Measurements from ENCODE around the gene PAPPA.
A peak's percentile ranks its signal among the peaks of the same experiment; 100 is the strongest.

The PAPPA gene

DNA sequence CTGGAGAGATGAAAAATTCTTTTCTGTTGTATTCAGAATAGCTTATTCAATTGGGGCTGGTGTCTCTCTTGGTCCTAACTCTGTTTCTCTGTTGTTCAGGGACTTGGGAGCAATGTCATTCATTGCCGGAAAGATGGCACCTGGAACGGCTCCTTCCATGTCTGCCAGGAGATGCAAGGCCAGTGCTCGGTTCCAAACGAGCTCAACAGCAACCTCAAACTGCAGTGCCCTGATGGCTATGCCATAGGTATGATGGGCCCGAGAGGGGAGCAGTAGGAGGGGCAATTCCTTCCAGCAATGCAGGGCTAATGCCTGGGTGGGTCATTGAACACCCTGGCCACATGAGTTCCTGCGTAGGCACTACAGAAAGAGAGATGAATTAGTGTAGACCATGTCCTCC, 208.9 kb downstream of the PAPPA start:
- H3K9me3 Mint-ChIP-seq, result no peaks in the 10 kb centered on the region
- no peaks in the 10 kb centered on the region for H3K4me1 Mint-ChIP-seq
- H3K27me3 Mint-ChIP-seq, result no peaks in the 10 kb centered on the region
- DNase-seq (no peak), ATAC-seq (no peak)
- no peak overlapping the region for H3K4me3 Mint-ChIP-seq
- H3K27ac Mint-ChIP-seq, result no peak overlapping the region

- no peaks in the 10 kb centered on the region for H3K9me3 Mint-ChIP-seq
- no peak for DNase-seq
- no peaks in the 10 kb centered on the region for H3K4me1 Mint-ChIP-seq
- no peaks in the 10 kb centered on the region for H3K27me3 Mint-ChIP-seq
- no peak overlapping the region for H3K4me3 Mint-ChIP-seq
- no peak overlapping the region for H3K27ac Mint-ChIP-seq
- ATAC-seq, result no peak
These were observed 211.5 kb downstream of the PAPPA start for GRCh38 chr9:116365056-116365471.

GRCh38 chr9:116366241-116366640, 212.7 kb downstream of the PAPPA start:
- Mint-ChIP-seq H3K27ac (no peak overlapping the region), H3K9me3 (no peaks in the 10 kb centered on the region), H3K4me1 (no peaks in the 10 kb centered on the region), H3K4me3 (no peak overlapping the region), H3K27me3 (no peaks in the 10 kb centered on the region)
- no peak for ATAC-seq
- no peak for DNase-seq

GRCh38 chr9:116368680-116369079, 215.1 kb downstream of the PAPPA start:
- H3K4me3 Mint-ChIP-seq, result no peak overlapping the region
- no peak for ATAC-seq
- H3K4me1 Mint-ChIP-seq, result no peaks in the 10 kb centered on the region

DNA sequence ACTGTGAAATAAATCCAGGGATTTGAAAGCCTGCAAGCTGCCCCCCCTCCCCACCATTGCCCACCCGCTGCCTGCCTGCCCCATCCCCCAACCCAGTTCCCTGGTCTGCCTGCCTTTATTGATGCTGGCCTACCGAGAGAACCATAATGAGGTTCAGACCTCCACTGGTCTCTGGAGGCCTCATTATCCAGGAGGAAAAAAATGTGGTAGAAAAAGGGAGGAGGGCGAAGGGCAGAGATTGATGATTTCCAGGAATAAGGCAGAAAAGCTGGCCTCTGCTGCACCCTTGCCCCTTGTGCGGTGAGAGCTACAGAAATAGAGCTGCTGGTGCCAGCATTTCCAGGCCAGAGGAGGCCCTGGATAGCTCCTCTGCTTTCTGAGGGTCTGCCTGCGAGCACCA, 216.1 kb downstream of the PAPPA start:
- Mint-ChIP-seq H3K4me3 (no peak overlapping the region), H3K4me1 (no peaks in the 10 kb centered on the region)
- no peak for DNase-seq

More at GRCh38 chr9:116368680-116369079, 215.1 kb downstream of the PAPPA start:
- Mint-ChIP-seq H3K27me3 (no peaks in the 10 kb centered on the region), H3K27ac (no peak overlapping the region), H3K9me3 (peaks cover 0 to 1% of the 10 kb centered on the region in 2 donors)
- no peak for DNase-seq

DNA sequence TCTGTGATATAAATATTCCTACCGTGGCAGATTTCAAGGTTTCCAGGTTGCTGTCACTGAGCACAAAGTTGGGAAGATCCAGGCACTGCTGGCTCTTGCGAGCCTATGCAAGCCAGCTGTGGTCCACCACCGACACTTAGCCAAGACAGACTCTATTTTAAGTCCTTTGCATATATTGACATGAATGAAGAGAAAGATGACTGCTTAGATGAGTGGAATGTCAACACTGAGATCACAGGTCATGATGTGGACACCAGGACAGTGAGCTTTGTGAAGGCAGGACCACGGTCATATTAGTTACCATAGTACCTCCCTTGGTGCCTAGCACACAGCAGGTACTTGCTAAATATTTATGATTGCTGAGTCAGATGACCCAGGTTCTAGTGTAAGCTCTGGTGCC, 217.0 kb downstream of the PAPPA start:
- H3K4me3 Mint-ChIP-seq, result no peak overlapping the region
- H3K27ac Mint-ChIP-seq, result no peak overlapping the region
- no peak for ATAC-seq
- no peaks in the 10 kb centered on the region for H3K27me3 Mint-ChIP-seq
- peaks cover 5 to 13% of the 10 kb centered on the region in 2 donors for H3K9me3 Mint-ChIP-seq
- DNase-seq, result no peak
- H3K4me1 Mint-ChIP-seq, result no peaks in the 10 kb centered on the region

More for the DNA sequence above, 216.1 kb downstream of the PAPPA start:
- no peak for ATAC-seq
- Mint-ChIP-seq H3K27me3 (no peaks in the 10 kb centered on the region), H3K9me3 (peaks cover 5 to 12% of the 10 kb centered on the region in 2 donors), H3K27ac (no peak overlapping the region)

DNA sequence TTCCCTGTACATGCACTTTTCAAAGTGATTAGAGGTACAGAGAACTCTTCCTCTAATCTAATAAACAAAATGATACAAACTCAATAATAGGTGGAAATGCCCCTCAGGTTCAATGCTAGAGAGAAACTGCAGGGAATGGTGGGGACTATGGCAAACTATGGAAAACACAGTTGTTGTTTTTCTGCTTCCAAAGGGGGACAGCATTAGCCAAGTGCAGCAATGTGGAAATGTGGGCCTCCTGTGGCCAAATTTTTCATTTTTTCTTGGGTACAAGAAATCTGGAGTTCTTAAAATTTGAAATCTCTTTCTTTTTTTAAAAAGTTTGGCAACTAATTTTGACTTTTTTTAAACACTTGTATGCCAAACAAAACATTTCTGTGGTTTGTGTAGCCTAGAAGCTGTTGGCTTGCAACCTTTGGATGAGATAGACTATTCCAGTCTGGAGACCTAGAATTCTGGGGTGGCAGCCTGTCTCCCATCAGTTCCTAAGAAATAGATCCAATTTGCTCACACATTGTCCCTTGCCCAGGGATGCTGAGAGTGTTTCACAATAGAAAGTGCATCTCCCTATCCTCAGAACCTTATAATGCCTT, 218.6 kb downstream of the PAPPA start:
- no peak overlapping the region for H3K27ac Mint-ChIP-seq
- DNase-seq, result no peak
- peaks cover 5 to 13% of the 10 kb centered on the region in 2 donors for H3K9me3 Mint-ChIP-seq
- no peak overlapping the region for H3K4me3 Mint-ChIP-seq
- H3K27me3 Mint-ChIP-seq, result no peaks in the 10 kb centered on the region
- no peak for ATAC-seq
- H3K4me1 Mint-ChIP-seq, result no peaks in the 10 kb centered on the region

- no peak for DNase-seq
- H3K27ac Mint-ChIP-seq, result no peak overlapping the region
These were observed 219.2 kb downstream of the PAPPA start for GRCh38 chr9:116372786-116373185.

GRCh38 chr9:116377179-116377798, 223.7 kb downstream of the PAPPA start:
- no peaks in the 10 kb centered on the region for H3K27me3 Mint-ChIP-seq
- no peak for DNase-seq
- H3K4me3 Mint-ChIP-seq, result no peak overlapping the region
- peaks cover 5 to 13% of the 10 kb centered on the region in 2 donors for H3K9me3 Mint-ChIP-seq
- peaks cover 12% of the 10 kb centered on the region for H3K4me1 Mint-ChIP-seq
- ATAC-seq, result no peak
- H3K27ac Mint-ChIP-seq, result peak overlapping the region in 1 of 2 donors; percentile 78

More at GRCh38 chr9:116372786-116373185, 219.2 kb downstream of the PAPPA start:
- Mint-ChIP-seq H3K4me1 (no peaks in the 10 kb centered on the region), H3K9me3 (peaks cover 5 to 13% of the 10 kb centered on the region in 2 donors), H3K4me3 (no peak overlapping the region), H3K27me3 (no peaks in the 10 kb centered on the region)
- no peak for ATAC-seq

DNA sequence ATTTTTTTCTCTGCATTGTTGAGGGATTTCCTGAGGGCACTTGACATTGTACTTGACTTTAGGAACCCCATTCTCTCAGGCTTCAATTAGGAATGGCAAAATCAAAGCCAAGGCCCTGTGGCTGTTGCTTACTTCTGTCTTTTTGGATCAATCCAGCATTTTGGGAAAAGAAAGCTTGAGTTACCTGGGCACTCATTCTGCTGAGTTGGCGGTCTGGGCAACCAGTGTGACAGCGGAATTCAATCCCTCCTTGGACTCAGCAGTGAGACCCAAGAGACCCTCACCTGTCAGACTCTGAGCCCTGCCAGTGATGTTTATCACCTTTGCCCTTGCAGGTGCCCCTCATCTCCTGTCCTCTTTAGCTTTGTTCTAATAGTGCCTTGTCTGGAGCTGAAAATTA, 225.3 kb downstream of the PAPPA start:
- no peaks in the 10 kb centered on the region for H3K27me3 Mint-ChIP-seq
- peaks cover 12% of the 10 kb centered on the region for H3K4me1 Mint-ChIP-seq
- DNase-seq (no peak), ATAC-seq (no peak)
- no peak overlapping the region for H3K27ac Mint-ChIP-seq
- no peak overlapping the region for H3K4me3 Mint-ChIP-seq
- H3K9me3 Mint-ChIP-seq, result peaks cover 3 to 10% of the 10 kb centered on the region in 2 donors

DNA sequence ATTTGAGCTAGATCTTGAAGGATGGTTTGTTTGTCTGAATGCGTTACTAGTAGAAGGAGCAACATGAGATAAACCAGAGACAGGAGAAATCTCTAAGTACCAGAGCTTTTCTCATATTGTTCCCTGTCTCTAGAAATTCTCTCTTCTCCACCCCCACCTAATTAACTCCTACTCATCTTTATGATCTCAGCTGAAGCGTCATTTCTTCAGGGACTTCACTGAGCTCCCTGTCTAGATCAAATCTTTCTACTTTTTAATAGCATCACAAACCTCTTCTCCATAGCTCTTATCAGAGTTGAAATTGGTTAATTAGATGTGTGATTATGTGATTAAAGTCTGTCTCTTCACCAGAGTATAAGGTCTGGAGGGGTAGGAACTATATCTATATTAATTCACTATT, 226.2 kb downstream of the PAPPA start:
- DNase-seq (no peak), ATAC-seq (no peak)
- Mint-ChIP-seq H3K4me1 (peaks cover 12% of the 10 kb centered on the region), H3K9me3 (peaks cover 0 to under 1% of the 10 kb centered on the region in 2 donors), H3K4me3 (no peak overlapping the region), H3K27me3 (no peaks in the 10 kb centered on the region), H3K27ac (peak overlapping the region in 1 of 2 donors; percentile 7)

GRCh38 chr9:116380496-116380995, 227.0 kb downstream of the PAPPA start:
- Mint-ChIP-seq H3K27me3 (no peaks in the 10 kb centered on the region), H3K27ac (no peak overlapping the region), H3K9me3 (no peaks in the 10 kb centered on the region), H3K4me1 (peaks cover 12% of the 10 kb centered on the region), H3K4me3 (no peak overlapping the region)
- ATAC-seq, result peak; percentile 49
- DNase-seq, result no peak

DNA sequence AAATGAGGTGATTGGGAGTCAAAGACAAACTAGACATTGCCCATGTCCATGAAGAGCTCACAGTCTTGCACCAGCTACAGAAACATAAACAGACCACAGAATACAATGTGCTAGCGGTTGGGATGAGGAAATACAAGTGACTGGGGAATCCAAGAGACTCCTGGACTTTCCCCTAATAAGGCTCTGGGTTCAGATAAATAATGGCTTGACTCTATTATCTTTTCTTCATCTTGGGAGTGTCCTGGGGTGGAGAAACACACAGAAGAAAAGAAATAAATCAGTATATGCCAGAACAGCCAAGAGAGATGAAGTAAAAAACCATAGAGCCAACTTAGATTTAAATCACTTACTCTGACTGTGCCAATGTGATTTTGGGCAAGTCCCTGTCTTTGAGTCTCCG, 227.8 kb downstream of the PAPPA start:
- H3K27ac Mint-ChIP-seq, result peak overlapping the region; percentile 15 to 48
- no peak for ATAC-seq
- no peak for DNase-seq
- H3K4me1 Mint-ChIP-seq, result peaks cover 12% of the 10 kb centered on the region
- no peak overlapping the region for H3K4me3 Mint-ChIP-seq
- no peaks in the 10 kb centered on the region for H3K9me3 Mint-ChIP-seq
- no peaks in the 10 kb centered on the region for H3K27me3 Mint-ChIP-seq

- DNase-seq (no peak), ATAC-seq (no peak)
- Mint-ChIP-seq H3K4me3 (no peak overlapping the region), H3K27me3 (no peaks in the 10 kb centered on the region), H3K9me3 (no peaks in the 10 kb centered on the region), H3K27ac (no peak overlapping the region), H3K4me1 (peaks cover 12% of the 10 kb centered on the region)
These were observed 228.5 kb downstream of the PAPPA start for GRCh38 chr9:116382053-116382452.

DNA sequence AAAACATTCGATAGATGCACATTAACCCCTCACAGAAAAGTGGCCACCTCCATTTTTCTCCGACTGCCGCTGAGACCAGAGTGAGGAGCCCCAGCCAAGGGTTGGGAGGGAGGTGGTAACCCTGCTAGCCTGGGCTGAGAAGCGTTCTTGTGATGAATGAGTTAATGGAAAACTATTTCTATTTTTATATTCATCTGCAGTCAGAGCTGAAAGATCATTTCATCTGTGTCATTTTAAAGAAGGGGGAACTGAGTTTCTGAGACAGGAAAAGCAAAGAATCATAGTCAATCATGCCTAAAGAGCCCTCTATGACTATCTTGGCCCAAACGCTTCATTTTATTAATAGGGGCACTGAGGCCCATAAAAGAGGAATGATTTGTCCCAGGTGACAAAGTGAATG, 229.5 kb downstream of the PAPPA start:
- Mint-ChIP-seq H3K4me1 (peaks cover 12% of the 10 kb centered on the region), H3K9me3 (no peaks in the 10 kb centered on the region), H3K27me3 (no peaks in the 10 kb centered on the region), H3K4me3 (no peak overlapping the region), H3K27ac (no peak overlapping the region)
- ATAC-seq (no peak), DNase-seq (no peak)

DNA sequence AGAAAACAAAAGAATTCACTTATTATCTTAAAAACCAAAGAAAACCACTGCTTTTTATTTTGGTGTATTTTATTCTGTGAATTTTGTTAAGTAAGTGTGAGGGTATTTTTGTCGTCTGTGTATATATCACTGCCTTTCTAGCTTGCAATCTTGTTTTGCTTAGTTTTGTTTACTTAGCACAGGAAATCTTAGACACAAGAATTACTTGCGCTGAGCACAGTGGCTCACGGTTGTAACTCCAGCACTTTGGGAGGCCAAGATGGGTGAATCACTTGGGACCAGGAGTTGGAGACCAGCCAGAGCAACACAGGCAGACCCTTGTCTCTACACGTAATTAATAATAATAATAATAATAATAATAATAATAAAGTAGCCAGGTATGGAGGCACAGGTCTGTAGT, 230.3 kb downstream of the PAPPA start:
- Mint-ChIP-seq H3K9me3 (no peaks in the 10 kb centered on the region), H3K4me1 (peaks cover 12% of the 10 kb centered on the region), H3K4me3 (no peak overlapping the region), H3K27ac (no peak overlapping the region), H3K27me3 (no peaks in the 10 kb centered on the region)
- DNase-seq, result no peak
- no peak for ATAC-seq

All from stimulated activated naive CD8-positive, alpha-beta T cell treated with anti-CD3 and anti-CD28 coated beads, Interleukin-15, amount 100 ng/mL, for 72 hours (primary cell).